ENCODE measurements around the gene MIS12.

DNA sequence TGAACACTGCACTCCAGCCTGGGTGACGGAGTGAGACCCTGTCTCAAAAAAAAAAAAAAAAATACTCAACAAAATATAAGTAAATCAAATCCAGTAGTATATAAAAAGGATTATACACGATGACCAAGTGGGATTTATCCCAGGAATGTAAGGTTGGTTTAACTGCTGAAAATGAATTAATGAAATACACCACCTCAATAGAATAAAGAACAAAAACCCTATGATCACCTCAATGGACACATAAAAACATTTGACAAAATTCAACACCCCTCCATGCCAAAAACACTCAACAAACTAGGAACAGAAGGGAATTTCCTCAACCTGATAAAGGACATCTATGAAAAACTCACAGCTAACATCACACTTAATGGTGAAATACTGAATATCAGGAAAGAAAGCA lies 6.6 kb downstream of the MIS12 start:
- TF ChIP-seq SMC3 (IDR thresholded peaks at IDR 0.05; ENCODE audit: low read depth, low read length) (no peak), MAZ (IDR thresholded peaks at IDR 0.05; ENCODE audit: borderline replicate concordance, low read depth, low read length) (no peak), POLR2A (IDR thresholded peaks at IDR 0.05; ENCODE audit: low read depth, low read length) (no peak), MAFK (IDR thresholded peaks at IDR 0.05; ENCODE audit: low read depth, low read length) (no peak), CEBPB (IDR thresholded peaks at IDR 0.05; ENCODE audit: low read depth, low read length) (no peak), RAD21 (IDR thresholded peaks at IDR 0.05; ENCODE audit: low read length) (no peak), RFX5 (IDR thresholded peaks at IDR 0.05; ENCODE audit: low read depth, low read length) (no peak), CHD1 (IDR thresholded peaks at IDR 0.05; ENCODE audit: low read depth, low read length) (no peak)
- TF ChIP-seq, protein P1, sequence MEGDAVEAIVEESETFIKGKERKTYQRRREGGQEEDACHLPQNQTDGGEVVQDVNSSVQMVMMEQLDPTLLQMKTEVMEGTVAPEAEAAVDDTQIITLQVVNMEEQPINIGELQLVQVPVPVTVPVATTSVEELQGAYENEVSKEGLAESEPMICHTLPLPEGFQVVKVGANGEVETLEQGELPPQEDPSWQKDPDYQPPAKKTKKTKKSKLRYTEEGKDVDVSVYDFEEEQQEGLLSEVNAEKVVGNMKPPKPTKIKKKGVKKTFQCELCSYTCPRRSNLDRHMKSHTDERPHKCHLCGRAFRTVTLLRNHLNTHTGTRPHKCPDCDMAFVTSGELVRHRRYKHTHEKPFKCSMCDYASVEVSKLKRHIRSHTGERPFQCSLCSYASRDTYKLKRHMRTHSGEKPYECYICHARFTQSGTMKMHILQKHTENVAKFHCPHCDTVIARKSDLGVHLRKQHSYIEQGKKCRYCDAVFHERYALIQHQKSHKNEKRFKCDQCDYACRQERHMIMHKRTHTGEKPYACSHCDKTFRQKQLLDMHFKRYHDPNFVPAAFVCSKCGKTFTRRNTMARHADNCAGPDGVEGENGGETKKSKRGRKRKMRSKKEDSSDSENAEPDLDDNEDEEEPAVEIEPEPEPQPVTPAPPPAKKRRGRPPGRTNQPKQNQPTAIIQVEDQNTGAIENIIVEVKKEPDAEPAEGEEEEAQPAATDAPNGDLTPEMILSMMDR (conservative IDR thresholded peaks at IDR 0.05; ENCODE audit: low read depth, low read length): no peak
- TF ChIP-seq, protein P2, sequence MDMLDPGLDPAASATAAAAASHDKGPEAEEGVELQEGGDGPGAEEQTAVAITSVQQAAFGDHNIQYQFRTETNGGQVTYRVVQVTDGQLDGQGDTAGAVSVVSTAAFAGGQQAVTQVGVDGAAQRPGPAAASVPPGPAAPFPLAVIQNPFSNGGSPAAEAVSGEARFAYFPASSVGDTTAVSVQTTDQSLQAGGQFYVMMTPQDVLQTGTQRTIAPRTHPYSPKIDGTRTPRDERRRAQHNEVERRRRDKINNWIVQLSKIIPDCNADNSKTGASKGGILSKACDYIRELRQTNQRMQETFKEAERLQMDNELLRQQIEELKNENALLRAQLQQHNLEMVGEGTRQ (IDR thresholded peaks at IDR 0.05; ENCODE audit: low read depth, low read length): no peak

All from IMR-90 (cell line).